NCI-H187 (cell line): ENCODE data around the gene HS6ST2.

Experiments used
- DNase-seq, 2 experiments: peaks; one replicate each; lab custom pipeline; 2025; lab: John Stamatoyannopoulos, UW

HS6ST2 gene

GRCh38 chrX:132790329-132790728 is 168.1 kb downstream of the HS6ST2 start:
- DNase-seq, result no peak

GRCh38 chrX:132786217-132786616 is 172.2 kb downstream of the HS6ST2 start:
- DNase-seq, result no peak

- DNase-seq, result no peak
Observed at GRCh38 chrX:132778917-132779316, 179.5 kb downstream of the HS6ST2 start.

GRCh38 chrX:132776486-132777210 is 181.8 kb downstream of the HS6ST2 start:
- DNase-seq, result no peak

- DNase-seq, result no peak
Observed at GRCh38 chrX:132775263-132775823, 183.1 kb downstream of the HS6ST2 start.

GRCh38 chrX:132774010-132774714 is 184.3 kb downstream of the HS6ST2 start:
- DNase-seq, result no peak

- no peak for DNase-seq
Observed at GRCh38 chrX:132769609-132770008, 188.8 kb downstream of the HS6ST2 start.

GRCh38 chrX:132766452-132766851 is 192.0 kb downstream of the HS6ST2 start:
- no peak for DNase-seq

- DNase-seq, result no peak
Observed at GRCh38 chrX:132763528-132763927, 194.9 kb downstream of the HS6ST2 start.

- no peak for DNase-seq
Observed at GRCh38 chrX:132758759-132759158, 199.7 kb downstream of the HS6ST2 start.

GRCh38 chrX:132757066-132757623 is 201.3 kb downstream of the HS6ST2 start:
- DNase-seq, result no peak

- DNase-seq, result no peak
Observed at GRCh38 chrX:132756439-132756838, 202.0 kb downstream of the HS6ST2 start.

- DNase-seq, result no peak
Observed at GRCh38 chrX:132751063-132751690, 207.3 kb downstream of the HS6ST2 start.

- no peak for DNase-seq
Observed at GRCh38 chrX:132750331-132751062, 207.9 kb downstream of the HS6ST2 start.

- no peak for DNase-seq
Observed at GRCh38 chrX:132749406-132749805, 209.0 kb downstream of the HS6ST2 start.

GRCh38 chrX:132748909-132749308 is 209.5 kb downstream of the HS6ST2 start:
- DNase-seq, result no peak

GRCh38 chrX:132748268-132748667 is 210.2 kb downstream of the HS6ST2 start:
- DNase-seq, result no peak

- no peak for DNase-seq
Observed at GRCh38 chrX:132745593-132745992, 212.8 kb downstream of the HS6ST2 start.

GRCh38 chrX:132744470-132744869 is 214.0 kb downstream of the HS6ST2 start:
- DNase-seq, result no peak

GRCh38 chrX:132743086-132743485 is 215.3 kb downstream of the HS6ST2 start:
- DNase-seq, result no peak

GRCh38 chrX:132742246-132742645 is 216.2 kb downstream of the HS6ST2 start:
- no peak for DNase-seq

- DNase-seq, result no peak
Observed at GRCh38 chrX:132741689-132742088, 216.7 kb downstream of the HS6ST2 start.
